NOMO-1 (cell line): Measurements from ENCODE around the gene PYGM.

Experiments
- DNase-seq, 2 experiments: peaks; one replicate each; lab custom pipeline; 2025; ENCODE audit not compliant: unreplicated experiment in 2 of 2; lab: John Stamatoyannopoulos, UW

The PYGM gene

GRCh38 chr11:64792482-64792881 is 32.7 kb upstream of the PYGM start:
- no peak for DNase-seq

GRCh38 chr11:64791781-64792291 is 32.1 kb upstream of the PYGM start:
- DNase-seq, result no peak

GRCh38 chr11:64790205-64791095 is 30.7 kb upstream of the PYGM start:
- no peak for DNase-seq

GRCh38 chr11:64789331-64790204 is 29.8 kb upstream of the PYGM start:
- DNase-seq, result no peak

- no peak for DNase-seq
These were observed 28.8 kb upstream of the PYGM start for GRCh38 chr11:64788321-64789215.

GRCh38 chr11:64787526-64788320 is 27.9 kb upstream of the PYGM start:
- DNase-seq, result peak; percentile 30 to 44

GRCh38 chr11:64786308-64786707 is 26.5 kb upstream of the PYGM start:
- no peak for DNase-seq

GRCh38 chr11:64784813-64785581 is 25.2 kb upstream of the PYGM start:
- no peak for DNase-seq

GRCh38 chr11:64778473-64779298 is 18.9 kb upstream of the PYGM start, which contains the start of gene SF1:
Gene SF1, minus strand, starts transcription at chr11:64778542. Its CDS starts 150 bp downstream, at chr11:64778392.
- DNase-seq, result peak; percentile 99 to 100

- no peak for DNase-seq
These were observed 18.4 kb upstream of the PYGM start for GRCh38 chr11:64778223-64778472.

- peak; percentile 70 to 83 for DNase-seq
These were observed 17.9 kb upstream of the PYGM start for GRCh38 chr11:64777449-64778222.

- DNase-seq, result no peak
These were observed 17.1 kb upstream of the PYGM start for GRCh38 chr11:64776875-64777274.

- no peak for DNase-seq
These were observed 16.7 kb upstream of the PYGM start for GRCh38 chr11:64776425-64776824.

- no peak for DNase-seq
These were observed 14.4 kb upstream of the PYGM start for GRCh38 chr11:64774144-64774543.

GRCh38 chr11:64772303-64773018 is 12.7 kb upstream of the PYGM start:
- DNase-seq, result peak; percentile 20 to 65

- DNase-seq, result peak; percentile 77 to 83
These were observed 12.1 kb upstream of the PYGM start for GRCh38 chr11:64771861-64772260.

- no peak for DNase-seq
These were observed 10.3 kb upstream of the PYGM start for GRCh38 chr11:64770120-64770519.
